ENCODE results near the gene GAB2. TPM values are rescaled to one million over a fixed set of nuclear protein-coding genes. Genes with fewer than 3 reads are reported as not detected.

The GAB2 gene
- total RNA-seq, 2 experiments from 2014 or later = 15.9 to 16.6 TPM

GRCh38 chr11:78268591-78269410 is 148.8 kb downstream of the GAB2 start:
- peaks cover 4% of the 10 kb centered on the region for H3K4me1 Mint-ChIP-seq
- ChIA-PET POLR2A (no interaction called here), CTCF (interaction anchor here (0.7 to 2.2 kb wide), 4 partner anchors 8 to 1127 kb away, joined by 3 to 7 read pairs (median 4); no protein-coding TSS in a partner anchor)
- H3K9me3 Mint-ChIP-seq = peaks cover 20% of the 10 kb centered on the region
- H3K4me3 Mint-ChIP-seq = no peak overlapping the region
- H3K27me3 Mint-ChIP-seq = no peaks in the 10 kb centered on the region
- peaks cover 28% of the 10 kb centered on the region for H3K36me3 Mint-ChIP-seq (ENCODE audit: low read depth)
- no peak overlapping the region for H3K27ac Mint-ChIP-seq
- no peak for DNase-seq

- Mint-ChIP-seq H3K9me3 (peaks cover 2% of the 10 kb centered on the region), H3K27ac (no peak overlapping the region)
Measured at GRCh38 chr11:78266451-78266850, 151.2 kb downstream of the GAB2 start.

GRCh38 chr11:78265326-78265725 is 152.3 kb downstream of the GAB2 start:
- Mint-ChIP-seq H3K9me3 (no peaks in the 10 kb centered on the region), H3K27ac (no peak overlapping the region), H3K36me3 (ENCODE audit: low read depth) (peaks cover 2% of the 10 kb centered on the region), H3K4me1 (peaks cover 4% of the 10 kb centered on the region), H3K4me3 (no peak overlapping the region), H3K27me3 (no peaks in the 10 kb centered on the region)
- ChIA-PET CTCF (no interaction called here), POLR2A (no interaction called here)
- DNase-seq = no peak

More at GRCh38 chr11:78266451-78266850, 151.2 kb downstream of the GAB2 start:
- peaks cover 6% of the 10 kb centered on the region for H3K36me3 Mint-ChIP-seq (ENCODE audit: low read depth)
- ChIA-PET CTCF (no interaction called here), POLR2A (no interaction called here)
- DNase-seq = no peak
- H3K27me3 Mint-ChIP-seq = no peaks in the 10 kb centered on the region
- peaks cover 4% of the 10 kb centered on the region for H3K4me1 Mint-ChIP-seq
- H3K4me3 Mint-ChIP-seq = no peak overlapping the region

- Mint-ChIP-seq H3K27ac (no peak overlapping the region), H3K27me3 (no peaks in the 10 kb centered on the region), H3K9me3 (no peaks in the 10 kb centered on the region), H3K36me3 (ENCODE audit: low read depth) (peaks cover 2% of the 10 kb centered on the region), H3K4me3 (no peak overlapping the region), H3K4me1 (peaks cover 4% of the 10 kb centered on the region)
- POLR2A ChIA-PET = interaction anchor here (1.0 kb wide), 1 partner anchor 10 kb away, joined by 4 read pairs; no protein-coding TSS in a partner anchor
- no peak for DNase-seq
- CTCF ChIA-PET = interaction anchor here (1.1 to 2.1 kb wide), 3 partner anchors 11 to 86 kb away, joined by 3 to 6 read pairs (median 3); no protein-coding TSS in a partner anchor
Measured at GRCh38 chr11:78262691-78263090, 154.9 kb downstream of the GAB2 start.

- Mint-ChIP-seq H3K4me3 (no peak overlapping the region), H3K36me3 (ENCODE audit: low read depth) (peaks cover 2% of the 10 kb centered on the region), H3K27me3 (no peaks in the 10 kb centered on the region), H3K9me3 (no peaks in the 10 kb centered on the region), H3K4me1 (peaks cover 4% of the 10 kb centered on the region), H3K27ac (no peak overlapping the region)
- ChIA-PET CTCF (interaction anchor here (1.1 to 2.1 kb wide), 3 partner anchors 9 to 11 kb away, joined by 3 to 6 read pairs (median 4); no protein-coding TSS in a partner anchor), POLR2A (interaction anchor here (1.0 kb wide), 1 partner anchor 10 kb away, joined by 4 read pairs; no protein-coding TSS in a partner anchor)
- DNase-seq = no peak
Measured at GRCh38 chr11:78262238-78262637, 155.4 kb downstream of the GAB2 start.

GRCh38 chr11:78261828-78262227 is 155.8 kb downstream of the GAB2 start:
- H3K27me3 Mint-ChIP-seq = no peaks in the 10 kb centered on the region

GRCh38 chr11:78261367-78261766 is 156.3 kb downstream of the GAB2 start:
- Mint-ChIP-seq H3K4me3 (no peak overlapping the region), H3K36me3 (ENCODE audit: low read depth) (peaks cover 2% of the 10 kb centered on the region), H3K9me3 (no peaks in the 10 kb centered on the region), H3K27ac (no peak overlapping the region), H3K4me1 (no peaks in the 10 kb centered on the region), H3K27me3 (no peaks in the 10 kb centered on the region)
- POLR2A ChIA-PET = no interaction called here
- CTCF ChIA-PET = interaction anchor here (1.0 to 2.2 kb wide), 6 partner anchors 8 to 112 kb away, joined by 3 to 7 read pairs (median 4); no protein-coding TSS in a partner anchor
- no peak for DNase-seq

More at GRCh38 chr11:78261828-78262227, 155.8 kb downstream of the GAB2 start:
- Mint-ChIP-seq H3K9me3 (no peaks in the 10 kb centered on the region), H3K4me3 (no peak overlapping the region), H3K27ac (no peak overlapping the region), H3K36me3 (ENCODE audit: low read depth) (peaks cover 2% of the 10 kb centered on the region), H3K4me1 (peaks cover 4% of the 10 kb centered on the region)
- CTCF ChIA-PET = interaction anchor here (1.1 to 2.1 kb wide), 4 partner anchors 9 to 112 kb away, joined by 3 to 6 read pairs (median 4); no protein-coding TSS in a partner anchor
- DNase-seq = no peak
- POLR2A ChIA-PET = interaction anchor here (1.0 kb wide), 1 partner anchor 10 kb away, joined by 4 read pairs; no protein-coding TSS in a partner anchor

GRCh38 chr11:78259777-78260487 is 157.7 kb downstream of the GAB2 start:
- CTCF ChIA-PET = interaction anchor here (0.7 to 2.2 kb wide), 2 partner anchors 9 to 393 kb away, joined by 3 to 7 read pairs; no protein-coding TSS in a partner anchor
- H3K4me1 Mint-ChIP-seq = no peaks in the 10 kb centered on the region

GRCh38 chr11:78257654-78258053 is 160.0 kb downstream of the GAB2 start:
- Mint-ChIP-seq H3K27ac (no peak overlapping the region), H3K4me1 (no peaks in the 10 kb centered on the region), H3K36me3 (ENCODE audit: low read depth) (peaks cover 10% of the 10 kb centered on the region), H3K4me3 (no peak overlapping the region), H3K9me3 (no peaks in the 10 kb centered on the region), H3K27me3 (no peaks in the 10 kb centered on the region)
- no peak for DNase-seq
- ChIA-PET POLR2A (no interaction called here), CTCF (interaction anchor here (1.3 kb wide), 1 partner anchor 12 kb away, joined by 5 read pairs; no protein-coding TSS in a partner anchor)

More at GRCh38 chr11:78259777-78260487, 157.7 kb downstream of the GAB2 start:
- H3K9me3 Mint-ChIP-seq = no peaks in the 10 kb centered on the region
- no peaks in the 10 kb centered on the region for H3K27me3 Mint-ChIP-seq
- H3K4me3 Mint-ChIP-seq = no peak overlapping the region
- POLR2A ChIA-PET = no interaction called here
- peaks cover 4% of the 10 kb centered on the region for H3K36me3 Mint-ChIP-seq (ENCODE audit: low read depth)
- no peak for DNase-seq
- H3K27ac Mint-ChIP-seq = no peak overlapping the region

- DNase-seq = no peak
- H3K9me3 Mint-ChIP-seq = no peaks in the 10 kb centered on the region
- H3K4me3 Mint-ChIP-seq = no peak overlapping the region
- POLR2A ChIA-PET = no interaction called here
- H3K27me3 Mint-ChIP-seq = no peaks in the 10 kb centered on the region
- CTCF ChIA-PET = interaction anchor here (0.7 to 1.3 kb wide), 2 partner anchors 13 to 24 kb away, joined by 4 to 5 read pairs; no protein-coding TSS in a partner anchor
- no peaks in the 10 kb centered on the region for H3K4me1 Mint-ChIP-seq
- H3K36me3 Mint-ChIP-seq (ENCODE audit: low read depth) = peaks cover 10% of the 10 kb centered on the region
- no peak overlapping the region for H3K27ac Mint-ChIP-seq
Measured at GRCh38 chr11:78256962-78257361, 160.7 kb downstream of the GAB2 start.

GRCh38 chr11:78255919-78256318 is 161.7 kb downstream of the GAB2 start:
- Mint-ChIP-seq H3K27ac (no peak overlapping the region), H3K9me3 (no peaks in the 10 kb centered on the region)
- CTCF ChIA-PET = interaction anchor here (1.2 kb wide), 1 partner anchor 28 kb away, joined by 3 read pairs; no protein-coding TSS in a partner anchor

GRCh38 chr11:78254268-78254667 is 163.4 kb downstream of the GAB2 start:
- ChIA-PET CTCF (no interaction called here), POLR2A (no interaction called here)
- Mint-ChIP-seq H3K36me3 (ENCODE audit: low read depth) (peaks cover 15% of the 10 kb centered on the region), H3K4me1 (peaks cover 2% of the 10 kb centered on the region), H3K27ac (no peak overlapping the region), H3K4me3 (no peak overlapping the region), H3K9me3 (no peaks in the 10 kb centered on the region), H3K27me3 (no peaks in the 10 kb centered on the region)
- no peak for DNase-seq

More at GRCh38 chr11:78255919-78256318, 161.7 kb downstream of the GAB2 start:
- POLR2A ChIA-PET = no interaction called here
- peaks cover 10% of the 10 kb centered on the region for H3K36me3 Mint-ChIP-seq (ENCODE audit: low read depth)
- no peak overlapping the region for H3K4me3 Mint-ChIP-seq
- H3K4me1 Mint-ChIP-seq = no peaks in the 10 kb centered on the region
- no peak for DNase-seq
- no peaks in the 10 kb centered on the region for H3K27me3 Mint-ChIP-seq

All from activated CD4-positive, alpha-beta T cell treated with anti-CD3 and anti-CD28 coated beads, Interleukin-2, amount 10 ng/mL, durations not matched to agents 7 days and 5 days (primary cell).